Neural progenitor cell (in vitro differentiated cells): ENCODE measurements around the gene CEBPE.
"Not testable (repeated sequence)": the region's sequence is repeated elsewhere in the genome, so short reads cannot be mapped to it uniquely, and the experiment has no call there.

Source experiments
- EZH2 ChIP-seq: fragments of 200-600 bp; sonication (generic); IDR thresholded peaks from 2 replicates; pipeline ENCODE4 v1.6.1; 2017; ENCODE audit warnings: antibody characterized with exemption, mild to moderate bottlenecking, moderate library complexity
- TF ChIP-seq, protein P1 (sequence below): fragments of 200-600 bp; sonication (generic); IDR thresholded peaks from 2 replicates; pipeline ENCODE4 v1.5.1; 2017; ENCODE audit warnings: antibody characterized with exemption, mild to moderate bottlenecking

DNA sequence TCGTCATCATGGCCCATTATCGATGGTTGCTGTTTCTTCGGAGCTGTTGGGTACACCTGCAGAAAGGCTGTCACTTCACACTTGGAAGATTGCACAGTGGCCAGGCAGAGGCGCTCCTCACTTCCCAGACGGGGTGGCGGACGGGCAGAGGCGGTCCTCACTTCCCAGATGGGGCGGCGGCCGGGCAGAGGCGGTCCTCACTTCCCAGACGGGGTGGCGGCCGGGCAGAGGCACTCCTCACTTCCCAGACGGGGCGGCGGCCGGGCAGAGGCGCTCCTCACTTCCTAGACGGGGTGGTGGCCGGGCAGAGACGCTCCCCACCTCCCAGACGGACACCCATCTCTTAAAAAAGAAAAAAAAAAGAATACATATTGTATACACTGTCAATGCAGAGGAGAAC lies 10.9 kb downstream of the CEBPE start:
- TF ChIP-seq, protein P1, sequence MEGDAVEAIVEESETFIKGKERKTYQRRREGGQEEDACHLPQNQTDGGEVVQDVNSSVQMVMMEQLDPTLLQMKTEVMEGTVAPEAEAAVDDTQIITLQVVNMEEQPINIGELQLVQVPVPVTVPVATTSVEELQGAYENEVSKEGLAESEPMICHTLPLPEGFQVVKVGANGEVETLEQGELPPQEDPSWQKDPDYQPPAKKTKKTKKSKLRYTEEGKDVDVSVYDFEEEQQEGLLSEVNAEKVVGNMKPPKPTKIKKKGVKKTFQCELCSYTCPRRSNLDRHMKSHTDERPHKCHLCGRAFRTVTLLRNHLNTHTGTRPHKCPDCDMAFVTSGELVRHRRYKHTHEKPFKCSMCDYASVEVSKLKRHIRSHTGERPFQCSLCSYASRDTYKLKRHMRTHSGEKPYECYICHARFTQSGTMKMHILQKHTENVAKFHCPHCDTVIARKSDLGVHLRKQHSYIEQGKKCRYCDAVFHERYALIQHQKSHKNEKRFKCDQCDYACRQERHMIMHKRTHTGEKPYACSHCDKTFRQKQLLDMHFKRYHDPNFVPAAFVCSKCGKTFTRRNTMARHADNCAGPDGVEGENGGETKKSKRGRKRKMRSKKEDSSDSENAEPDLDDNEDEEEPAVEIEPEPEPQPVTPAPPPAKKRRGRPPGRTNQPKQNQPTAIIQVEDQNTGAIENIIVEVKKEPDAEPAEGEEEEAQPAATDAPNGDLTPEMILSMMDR: not testable (repeated sequence)
- TF ChIP-seq EZH2: not testable (repeated sequence)
